Gastroesophageal sphincter (tissue), 4 donors: ENCODE measurements around the gene BAIAP2. TPM values are rescaled to one million over a fixed set of nuclear protein-coding genes. Genes with fewer than 3 reads are reported as not detected.
A peak's percentile ranks its signal among the peaks of the same experiment; 100 is the strongest.

Experiments used
- ATAC-seq: fragments of 150-250 bp; one replicate; pipeline ENCODE4 v1.9.1; 2016; ENCODE audit warnings: mild to moderate bottlenecking, moderate library complexity
- H3K27ac ChIP-seq, 4 donors: fragments of 200-600 bp; sonication (generic) in 3 of 4; 1 replicate in 3 of 4; 2 replicates in 1 of 4; pipeline ENCODE4 v1.5.1; 2016 to 2019
- H3K27me3 ChIP-seq: fragments of 200-600 bp; sonication (generic); one replicate; pipeline ENCODE4 v1.5.1; 2019
- H3K36me3 ChIP-seq, 2 donors: fragments of 200-600 bp; sonication (generic); one replicate each; pipeline ENCODE4 v1.5.1; 2019; ENCODE audit warnings: control low read depth in 1 of 2
- H3K4me1 ChIP-seq, 3 donors: fragments of 200-600 bp; sonication (generic); 1 replicate in 2 of 3; 2 replicates in 1 of 3; pipeline ENCODE4 v1.5.1; 2016 to 2019; ENCODE audit warnings: control low read depth in 2 of 3
- H3K4me3 ChIP-seq, 2 donors: fragments of 200-600 bp; sonication (generic); one replicate each; pipeline ENCODE4 v1.5.1; 2019; ENCODE audit warnings: mild to moderate bottlenecking in 1 of 2, moderate library complexity in 1 of 2
- H3K9me3 ChIP-seq, 3 donors: fragments of 200-600 bp; sonication (generic); one replicate each; pipeline ENCODE4 v1.5.1; 2017 to 2019; ENCODE audit warnings: control low read depth in 2 of 3
- CTCF ChIP-seq, 4 experiments: fragments of 200-600 bp in 2 of 4; fragments of 450-650 bp in 2 of 4; sonication (generic) in 1 of 4; IDR thresholded peaks; one replicate each; pipeline ENCODE4 v1.5.1; 2017 to 2019; ENCODE audit warnings: antibody characterized with exemption in 4 of 4, mild to moderate bottlenecking in 2 of 4, moderate library complexity in 2 of 4
- EP300 ChIP-seq: sonication (generic); formaldehyde crosslinking; IDR thresholded peaks from one replicate; pipeline ENCODE4 v1.6.1; 2017; ENCODE audit warnings: antibody characterized with exemption, mild to moderate bottlenecking
- POLR2A ChIP-seq, 2 donors: fragments of 450-650 bp; IDR thresholded peaks; one replicate each; pipeline ENCODE4 v1.6.1; 2017; ENCODE audit warnings: antibody characterized with exemption in 2 of 2, mild to moderate bottlenecking in 2 of 2, moderate library complexity in 1 of 2
- POLR2AphosphoS5 ChIP-seq: sonication (generic); formaldehyde crosslinking; IDR thresholded peaks from one replicate; pipeline ENCODE4 v1.6.1; 2017; ENCODE audit warnings: antibody characterized with exemption
- WGBS, 2 donors: methylation state at CpG; one replicate each; pipeline ENCODE4 v1.1.5; 2018; ENCODE audit warnings: low coverage in 1 of 2; 5-methylcytosine and 5-hydroxymethylcytosine counted together
- total RNA-seq, 4 donors: library from RNA; depleted of rRNA; stranded (reverse); fragments of >200 nt; gene quantifications; one replicate each; pipeline ENCODE4 v1.1.0, GENCODE V29; 2016

The BAIAP2 gene
- total RNA-seq, 4 donors from 2014 or later = 32.7 to 54.9 (median 40.6) TPM

- no peak for ATAC-seq
- Histone ChIP-seq H3K27me3 (no peaks in the 10 kb centered on the region), H3K9me3 (no peaks in the 10 kb centered on the region), H3K4me1 (peaks cover 0 to 79% (median 45%) of the 10 kb centered on the region in 3 donors), H3K27ac (peak overlapping the region in 3 of 4 donors; percentile 82 to 86 (median 84)), H3K36me3 (peaks cover 0 to 19% of the 10 kb centered on the region in 2 donors), H3K4me3 (no peak overlapping the region)
- 70 to 82% methylated on average over 2 to 5 of the region's 21 CpGs for WGBS, 2 donors
- no peak for TF ChIP-seq POLR2AphosphoS5
- no peak for TF ChIP-seq EP300
- no peak for TF ChIP-seq POLR2A (IDR thresholded peaks at IDR 0.05)
- no peak for TF ChIP-seq CTCF (IDR thresholded peaks at IDR 0.05)
Measured at GRCh38 chr17:81093619-81094508, 58.9 kb downstream of the BAIAP2 start.

DNA sequence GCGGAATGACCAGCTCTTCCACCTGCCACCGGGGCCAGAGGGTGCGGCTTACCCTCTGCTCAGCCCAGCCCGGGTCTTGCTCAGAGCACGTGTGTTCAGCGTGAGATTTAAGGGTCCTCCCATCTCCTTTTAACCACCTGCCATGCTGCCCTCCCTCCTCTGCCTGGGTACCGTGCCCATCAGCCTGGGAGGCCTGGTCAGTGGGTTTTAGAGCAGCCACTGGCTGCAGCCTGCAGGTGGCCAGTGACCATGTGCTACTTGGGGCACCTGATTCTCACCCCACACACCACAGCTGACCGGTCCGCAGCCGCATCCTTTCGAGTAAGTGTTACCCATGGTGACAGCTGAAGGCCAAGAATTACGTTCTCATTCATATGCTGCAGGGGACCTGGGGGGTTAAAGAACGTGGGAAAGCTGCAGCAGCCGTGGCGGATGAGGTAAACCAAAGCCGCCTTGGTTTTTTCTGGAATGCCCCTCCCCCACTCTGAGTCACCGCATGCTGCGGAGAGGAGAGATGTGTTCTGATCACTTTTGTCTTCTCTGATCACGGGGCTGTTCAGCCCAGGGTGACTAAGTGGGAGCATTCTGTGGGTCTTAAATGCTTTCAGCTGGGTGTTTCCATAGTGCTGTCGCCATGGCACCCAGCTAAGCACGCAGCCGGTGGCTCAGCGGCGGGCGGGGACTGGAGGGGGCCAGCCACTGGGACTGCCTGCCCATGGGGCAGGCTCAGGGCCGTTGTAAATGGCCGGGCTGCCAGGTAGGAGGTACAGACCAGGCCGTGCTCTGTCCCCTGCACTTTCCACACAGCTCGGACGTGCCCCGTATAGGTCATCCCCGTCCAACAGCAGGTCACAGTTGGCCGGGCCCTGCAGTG, 59.8 kb downstream of the BAIAP2 start:
- Histone ChIP-seq H3K27ac (peak overlapping the region in 3 of 4 donors; percentile 82 to 86 (median 84)), H3K9me3 (no peaks in the 10 kb centered on the region), H3K4me3 (no peak overlapping the region), H3K4me1 (peaks cover 0 to 78% (median 45%) of the 10 kb centered on the region in 3 donors), H3K36me3 (peaks cover 0 to 17% of the 10 kb centered on the region in 2 donors), H3K27me3 (no peaks in the 10 kb centered on the region)
- 9% methylated on average over 8 of the region's 33 CpGs; no CpG with 5 or more reads in 1 of the 2 donors for WGBS, 2 donors
- peak; percentile 75 for ATAC-seq
- TF ChIP-seq POLR2AphosphoS5 (peak; percentile 71), CTCF (IDR thresholded peaks at IDR 0.05) (peak in 2 of 4 experiments; percentile 6 to 33), POLR2A (IDR thresholded peaks at IDR 0.05) (no peak), EP300 (no peak)

- TF ChIP-seq EP300 (no peak), CTCF (IDR thresholded peaks at IDR 0.05) (no peak), POLR2AphosphoS5 (no peak), POLR2A (IDR thresholded peaks at IDR 0.05) (no peak)
- H3K36me3 ChIP-seq = peaks cover 0 to 20% of the 10 kb centered on the region in 2 donors
- peak overlapping the region in 3 of 4 donors; percentile 82 to 86 (median 84) for H3K27ac ChIP-seq
- H3K4me1 ChIP-seq = peaks cover 0 to 71% (median 40%) of the 10 kb centered on the region in 3 donors
- no peak for ATAC-seq
- H3K9me3 ChIP-seq = no peaks in the 10 kb centered on the region
- 39 to 75% methylated on average over 2 to 3 of the region's 13 CpGs for WGBS, 2 donors
- no peaks in the 10 kb centered on the region for H3K27me3 ChIP-seq
- no peak overlapping the region for H3K4me3 ChIP-seq
Measured at GRCh38 chr17:81095383-81095762, 60.4 kb downstream of the BAIAP2 start.

- 66% methylated on average over 4 of the region's 7 CpGs; no CpG with 5 or more reads in 1 of the 2 donors for WGBS, 2 donors
- H3K27me3 ChIP-seq = no peaks in the 10 kb centered on the region
- H3K9me3 ChIP-seq = no peaks in the 10 kb centered on the region
- ATAC-seq = no peak
- peak overlapping the region in 3 of 4 donors; percentile 69 to 84 (median 82) for H3K27ac ChIP-seq
- peaks cover 0 to 65% (median 39%) of the 10 kb centered on the region in 3 donors for H3K4me1 ChIP-seq
- H3K4me3 ChIP-seq = no peak overlapping the region
- TF ChIP-seq POLR2AphosphoS5 = no peak
- no peak for TF ChIP-seq EP300
- no peak for TF ChIP-seq POLR2A (IDR thresholded peaks at IDR 0.05)
- TF ChIP-seq CTCF (IDR thresholded peaks at IDR 0.05) = no peak
- peaks cover 0 to 27% of the 10 kb centered on the region in 2 donors for H3K36me3 ChIP-seq
Measured at GRCh38 chr17:81096741-81097133, 61.8 kb downstream of the BAIAP2 start.
